ENCODE results near the gene SLC12A4. TPM values are rescaled to one million over a fixed set of nuclear protein-coding genes. Genes with fewer than 3 reads are reported as not detected.

SLC12A4 gene
- total and polyA plus RNA-seq, 2 of the 13 experiments (the other 11 are each of a cell fraction or from before 2014, with no cell fraction given), result 65.1 to 84.3 TPM

- TF ChIP-seq, protein P1, sequence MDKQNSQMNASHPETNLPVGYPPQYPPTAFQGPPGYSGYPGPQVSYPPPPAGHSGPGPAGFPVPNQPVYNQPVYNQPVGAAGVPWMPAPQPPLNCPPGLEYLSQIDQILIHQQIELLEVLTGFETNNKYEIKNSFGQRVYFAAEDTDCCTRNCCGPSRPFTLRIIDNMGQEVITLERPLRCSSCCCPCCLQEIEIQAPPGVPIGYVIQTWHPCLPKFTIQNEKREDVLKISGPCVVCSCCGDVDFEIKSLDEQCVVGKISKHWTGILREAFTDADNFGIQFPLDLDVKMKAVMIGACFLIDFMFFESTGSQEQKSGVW (CRISPR knock-in tag; IDR thresholded peaks at IDR 0.05; ENCODE audit: borderline replicate concordance), result no peak
- TF ChIP-seq MXD4 (CRISPR knock-in tag; IDR thresholded peaks at IDR 0.05) (0 out of 2 replicates have a peak, but pooled peaks have one; percentile 73), AGO1 (IDR thresholded peaks at IDR 0.05; ENCODE audit: low read depth, low read length, poor library complexity, severe bottlenecking) (no peak), NFYB (CRISPR knock-in tag; IDR thresholded peaks at IDR 0.05) (0 out of 2 replicates have a peak, but pooled peaks have one; percentile 22), ZEB1 (IDR thresholded peaks at IDR 0.05; ENCODE audit: insufficient replicate concordance, low read depth) (peak; percentile 84), ZNF557 (CRISPR knock-in tag; IDR thresholded peaks at IDR 0.05) (no peak), CREB1 (IDR thresholded peaks at IDR 0.05) (peak; percentile 59), CREB1 (CRISPR knock-in tag; IDR thresholded peaks at IDR 0.05) (no peak; the same call in none of the 2 replicates), ATF7 (IDR thresholded peaks at IDR 0.05) (no peak), ATF7 (CRISPR knock-in tag; IDR thresholded peaks at IDR 0.05) (no peak; the same call in 1 of the 2 replicates), GLMP (CRISPR knock-in tag; IDR thresholded peaks at IDR 0.05; ENCODE audit: borderline replicate concordance) (no peak), ZNF138 (CRISPR knock-in tag; IDR thresholded peaks at IDR 0.05; ENCODE audit: low read depth) (no peak), SYNCRIP (IDR thresholded peaks at IDR 0.05; ENCODE audit: insufficient read depth, low read depth, low read length) (no peak), GPN1 (CRISPR knock-in tag; IDR thresholded peaks at IDR 0.05; ENCODE audit: borderline replicate concordance) (no peak), THAP11 (CRISPR knock-in tag; IDR thresholded peaks at IDR 0.05) (peak; percentile 77), ARNTL (CRISPR knock-in tag; IDR thresholded peaks at IDR 0.05) (peak; percentile 70; the same call in 1 of the 2 replicates), MBD4 (IDR thresholded peaks at IDR 0.05; ENCODE audit: borderline replicate concordance, low read length) (no peak), CBX1 (IDR thresholded peaks at IDR 0.05; ENCODE audit: low read depth) (no peak), ZNF780A (CRISPR knock-in tag; IDR thresholded peaks at IDR 0.05) (no peak; the same call in 1 of the 2 replicates), ZNF484 (CRISPR knock-in tag; IDR thresholded peaks at IDR 0.05; ENCODE audit: borderline replicate concordance, low read depth) (no peak), GLI4 (CRISPR knock-in tag; IDR thresholded peaks at IDR 0.05; ENCODE audit: borderline replicate concordance) (peak; percentile 92), ZNF772 (CRISPR knock-in tag; IDR thresholded peaks at IDR 0.05) (no peak; the same call in 1 of the 2 replicates), CHD4 (IDR thresholded peaks at IDR 0.05; ENCODE audit: borderline replicate concordance, low read length) (0 out of 2 replicates have a peak, but pooled peaks have one; percentile 34), SNRNP70 (IDR thresholded peaks at IDR 0.05; ENCODE audit: low read depth, low read length) (no peak)
- TF ChIP-seq, protein P2, sequence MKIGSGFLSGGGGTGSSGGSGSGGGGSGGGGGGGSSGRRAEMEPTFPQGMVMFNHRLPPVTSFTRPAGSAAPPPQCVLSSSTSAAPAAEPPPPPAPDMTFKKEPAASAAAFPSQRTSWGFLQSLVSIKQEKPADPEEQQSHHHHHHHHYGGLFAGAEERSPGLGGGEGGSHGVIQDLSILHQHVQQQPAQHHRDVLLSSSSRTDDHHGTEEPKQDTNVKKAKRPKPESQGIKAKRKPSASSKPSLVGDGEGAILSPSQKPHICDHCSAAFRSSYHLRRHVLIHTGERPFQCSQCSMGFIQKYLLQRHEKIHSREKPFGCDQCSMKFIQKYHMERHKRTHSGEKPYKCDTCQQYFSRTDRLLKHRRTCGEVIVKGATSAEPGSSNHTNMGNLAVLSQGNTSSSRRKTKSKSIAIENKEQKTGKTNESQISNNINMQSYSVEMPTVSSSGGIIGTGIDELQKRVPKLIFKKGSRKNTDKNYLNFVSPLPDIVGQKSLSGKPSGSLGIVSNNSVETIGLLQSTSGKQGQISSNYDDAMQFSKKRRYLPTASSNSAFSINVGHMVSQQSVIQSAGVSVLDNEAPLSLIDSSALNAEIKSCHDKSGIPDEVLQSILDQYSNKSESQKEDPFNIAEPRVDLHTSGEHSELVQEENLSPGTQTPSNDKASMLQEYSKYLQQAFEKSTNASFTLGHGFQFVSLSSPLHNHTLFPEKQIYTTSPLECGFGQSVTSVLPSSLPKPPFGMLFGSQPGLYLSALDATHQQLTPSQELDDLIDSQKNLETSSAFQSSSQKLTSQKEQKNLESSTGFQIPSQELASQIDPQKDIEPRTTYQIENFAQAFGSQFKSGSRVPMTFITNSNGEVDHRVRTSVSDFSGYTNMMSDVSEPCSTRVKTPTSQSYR (CRISPR knock-in tag; IDR thresholded peaks at IDR 0.05; ENCODE audit: borderline replicate concordance), result no peak
Measured at GRCh38 chr16:67993207-67994039, 25.0 kb upstream of the SLC12A4 start (continued).
